Upper lobe of left lung (tissue), 4 donors: ENCODE results near the gene NHLH2.

ENCODE experiments used
- CTCF ChIP-seq, 6 experiments: fragments of 450-650 bp in 4 of 6; fragments of 200-600 bp in 2 of 6; sonication (generic) in 2 of 6; IDR thresholded peaks; one replicate each; pipeline ENCODE4 v1.5.1; 2016 to 2019; ENCODE audit warnings: antibody characterized with exemption in 6 of 6
- POLR2A ChIP-seq, 4 donors: fragments of 450-650 bp; IDR thresholded peaks; one replicate each; pipeline ENCODE4 v1.5.1; 2016 to 2017; ENCODE audit warnings: antibody characterized with exemption in 4 of 4, mild to moderate bottlenecking in 2 of 4

- no peak for TF ChIP-seq CTCF (IDR thresholded peaks at IDR 0.05)
- TF ChIP-seq POLR2A (IDR thresholded peaks at IDR 0.05): no peak
Observed at GRCh38 chr1:115811140-115811828, 29.6 kb downstream of the NHLH2 start.
